GM13977 (cell line): ENCODE data around the gene RIBC2.
"Not testable (repeated sequence)": the region's sequence is repeated elsewhere in the genome, so short reads cannot be mapped to it uniquely, and the experiment has no call there.

Experiments
- DNase-seq: peaks from one replicate; pipeline ENCODE4 v3.0.0; 2012; ENCODE audit warnings: low spot score
- CTCF ChIP-seq: IDR thresholded peaks from 2 replicates; pipeline ENCODE4 v1.5.1; 2012; ENCODE audit warnings: mild to moderate bottlenecking, control low read depth; ENCODE audit not compliant: insufficient read depth; ENCODE audit errors: extremely low read depth, missing control alignments
- in situ Hi-C: fragments of 300-500 bp; cut with MboI; formaldehyde crosslinking; loops from one replicate; pipeline ENCODE4 v1.12.0; 2022; ENCODE audit warnings: low sequenced_read_pairs, low pct_unique_long_range_greater_than_20kb, mixed read lengths, inconsistent platforms; ENCODE audit not compliant: unreplicated experiment

The RIBC2 gene

GRCh38 chr22:45413368-45414211 lies at the start of gene RIBC2, which contains the start of gene SMC1B:
RIBC2 (plus strand) TSS chr22:45413693; CDS start chr22:45413887, 194 bp downstream.
SMC1B (minus strand) TSS chr22:45413599; CDS start chr22:45413567, 32 bp downstream.
- in situ Hi-C loops, result no loop called here
- TF ChIP-seq CTCF, result no peak
- peak; percentile 85 for DNase-seq

- in situ Hi-C loops, result no loop called here
- no peak for TF ChIP-seq CTCF
- DNase-seq, result no peak
These were observed 46.8 kb upstream of the RIBC2 start for GRCh38 chr22:45366713-45367112.

GRCh38 chr22:45373592-45373991 lies 39.9 kb upstream of the RIBC2 start:
- in situ Hi-C loops, DNase-seq: not testable (repeated sequence)

- TF ChIP-seq CTCF, result no peak
These were observed 37.5 kb upstream of the RIBC2 start for GRCh38 chr22:45376009-45376408.

GRCh38 chr22:45376703-45377102 lies 36.8 kb upstream of the RIBC2 start:
- no peak for DNase-seq
- in situ Hi-C loops, result no loop called here
- no peak for TF ChIP-seq CTCF

More at GRCh38 chr22:45376009-45376408, 37.5 kb upstream of the RIBC2 start:
- DNase-seq, result peak; percentile 18
- in situ Hi-C loops, result no loop called here

- TF ChIP-seq CTCF, result no peak
- in situ Hi-C loops, result no loop called here
- DNase-seq, result no peak
These were observed 32.1 kb upstream of the RIBC2 start for GRCh38 chr22:45381348-45381747.

- DNase-seq, result no peak
- in situ Hi-C loops, result no loop called here
- TF ChIP-seq CTCF, result no peak
These were observed 23.9 kb upstream of the RIBC2 start for GRCh38 chr22:45389546-45389945.
